Kidney (tissue), 14 donors: Measurements from ENCODE around the gene NPC1. TPM values are rescaled to one million over a fixed set of nuclear protein-coding genes. Genes with fewer than 3 reads are reported as not detected.
"Not testable (repeated sequence)": the region's sequence is repeated elsewhere in the genome, so short reads cannot be mapped to it uniquely, and the experiment has no call there.

Experiments
- DNase-seq, 5 donors: peaks; one replicate each; pipeline ENCODE4 v3.0.0-alpha.2; 2013 to 2020
- FAIRE-seq: peaks from 2 replicates; lab custom pipeline; 2012; peaks lifted over from hg19 to GRCh38; lab: Jason Lieb, UNC
- H3K27ac ChIP-seq, 2 donors: one replicate each; pipeline ENCODE4 v1.7.0; 2013; ENCODE audit warnings: low read depth in 2 of 2, low read length in 2 of 2, inconsistent platforms in 1 of 2
- H3K27me3 ChIP-seq: one replicate; pipeline ENCODE4 v1.7.1; 2013; ENCODE audit warnings: low read length, inconsistent platforms; ENCODE audit not compliant: control insufficient read depth, insufficient read depth
- H3K36me3 ChIP-seq, 3 donors: one replicate each; pipeline versions ENCODE4 v1.7.0 to v1.7.1; 2013; ENCODE audit warnings: low read length in 3 of 3, control low read depth in 1 of 3, inconsistent platforms in 1 of 3; ENCODE audit not compliant: insufficient read depth in 3 of 3, control insufficient read depth in 2 of 3
- H3K4me1 ChIP-seq, 3 donors: one replicate each; pipeline versions ENCODE4 v1.7.0 to v1.7.1; 2013; ENCODE audit warnings: low read length in 3 of 3, inconsistent platforms in 1 of 3, low read depth in 1 of 3; ENCODE audit not compliant: control insufficient read depth in 2 of 3, insufficient read depth in 2 of 3
- H3K4me3 ChIP-seq, 3 donors: one replicate each; pipeline versions ENCODE4 v1.7.0 to v1.8.1; 2013; ENCODE audit warnings: low read length in 3 of 3, control low read depth in 1 of 3, inconsistent platforms in 1 of 3
- H3K9ac ChIP-seq, 3 donors: one replicate each; pipeline versions ENCODE4 v1.7.0 to v1.7.1; 2013; ENCODE audit warnings: low read length in 3 of 3, control low read depth in 1 of 3, inconsistent platforms in 1 of 3
- H3K9me3 ChIP-seq, 3 donors: one replicate each; pipeline versions ENCODE4 v1.7.0 to v1.7.1; 2013; ENCODE audit warnings: low read length in 3 of 3, control low read depth in 1 of 3, inconsistent platforms in 1 of 3; ENCODE audit not compliant: control insufficient read depth in 2 of 3, insufficient read depth in 1 of 3
- CTCF ChIP-seq: IDR thresholded peaks from 3 replicates; pipeline ENCODE4 v1.5.1; 2012; ENCODE audit warnings: mild to moderate bottlenecking, moderate library complexity, borderline replicate concordance; ENCODE audit not compliant: insufficient read depth; ENCODE audit errors: extremely low read depth
- intact Hi-C: fragments of 100-400 bp; cut with DNase I; formaldehyde crosslinking; loops from one replicate; pipeline ENCODE4 v1.11.1; 2022
- polyA plus RNA-seq: library from polyadenylated mRNA; stranded (reverse); fragments of 350-450 nt; fragmentation: Illumina TruSeq; extraction: RNeasy Lipid Tissue Mini Kit (QIAGEN cat#74804); gene quantifications from one replicate; pipeline ENCODE4 v1.2.3, GENCODE V29; 2014; ENCODE audit warnings: low read depth, low replicate concordance; ENCODE audit not compliant: insufficient read depth
- total RNA-seq: library from RNA; stranded (reverse); fragmentation: NEBNext Ultra II Directional; extraction: Animal tissue kit (Norgen Biotek cat#: 25700); gene quantifications from one replicate; pipeline ENCODE4 v1.2.1, GENCODE V29; 2021
- donor health status: control.
- donor health status: control.
- donor health status: control.
- donor health status: control.
- donor health status: control.
- donor health status: DM: yes; HTN: yes; CAD: no.
- donor health status: Normal renal cell carcinoma (clear cell type).

The NPC1 gene
- total and polyA plus RNA-seq, 2 donors from 2014 or later, result 16.0 to 50.2 TPM

- no peaks in the 10 kb centered on the region for H3K9me3 ChIP-seq
- DNase-seq, result no peak
- H3K4me3 ChIP-seq, result no peak overlapping the region
- H3K4me1 ChIP-seq, result peaks cover 0 to 12% (median 5%) of the 10 kb centered on the region in 3 donors
- TF ChIP-seq CTCF, result no peak
- intact Hi-C loops, result no loop called here
- FAIRE-seq, result no peak
- H3K27me3 ChIP-seq, result peaks cover 1% of the 10 kb centered on the region
- H3K9ac ChIP-seq, result no peak overlapping the region
- no peaks in the 10 kb centered on the region for H3K36me3 ChIP-seq
- H3K27ac ChIP-seq, result no peak overlapping the region
These were observed 28.6 kb upstream of the NPC1 start for GRCh38 chr18:23614891-23615290.

- H3K4me3 ChIP-seq, result no peak overlapping the region
- FAIRE-seq (no peak), DNase-seq (no peak)
- peaks cover 0 to 9% (median 5%) of the 10 kb centered on the region in 3 donors for H3K4me1 ChIP-seq
- H3K27me3 ChIP-seq, result no peaks in the 10 kb centered on the region
- no peaks in the 10 kb centered on the region for H3K36me3 ChIP-seq
- intact Hi-C loops, result no loop called here
- no peak for TF ChIP-seq CTCF
- H3K27ac ChIP-seq, result no peak overlapping the region
- H3K9ac ChIP-seq, result no peak overlapping the region
- no peaks in the 10 kb centered on the region for H3K9me3 ChIP-seq
These were observed 28.1 kb upstream of the NPC1 start for GRCh38 chr18:23614413-23614812.

- FAIRE-seq, H3K27me3 ChIP-seq, H3K36me3 ChIP-seq, H3K27ac ChIP-seq, H3K4me1 ChIP-seq, H3K9ac ChIP-seq, H3K9me3 ChIP-seq, intact Hi-C loops, DNase-seq, H3K4me3 ChIP-seq: not testable (repeated sequence)
These were observed 26.8 kb upstream of the NPC1 start for GRCh38 chr18:23613091-23613475.

GRCh38 chr18:23612434-23613090 lies 26.3 kb upstream of the NPC1 start:
- intact Hi-C loops, result no loop called here
- no peak for FAIRE-seq
- TF ChIP-seq CTCF, result no peak
- H3K4me1 ChIP-seq, result peaks cover 0 to 3% (median 0%) of the 10 kb centered on the region in 3 donors
- no peaks in the 10 kb centered on the region for H3K27me3 ChIP-seq
- no peaks in the 10 kb centered on the region for H3K36me3 ChIP-seq
- no peaks in the 10 kb centered on the region for H3K9me3 ChIP-seq
- no peak overlapping the region for H3K9ac ChIP-seq
- DNase-seq, result no peak
- H3K27ac ChIP-seq, result no peak overlapping the region
- H3K4me3 ChIP-seq, result no peak overlapping the region
